A673 (cell line): ENCODE results near the gene AVPR1B.

Source experiments
- CTCF ChIP-seq: fragments of 300-800, 200-600 bp; sonication (generic); conservative IDR thresholded peaks from 2 replicates; pipeline ENCODE4 v1.5.1; 2017; ENCODE audit warnings: low read depth, mild to moderate bottlenecking, antibody characterized with exemption, low read length, moderate library complexity, mixed read lengths
- EZH2 ChIP-seq: fragments of 200-600 bp; sonication (generic); IDR thresholded peaks from 2 replicates; pipeline ENCODE4 v1.6.1; 2017; ENCODE audit warnings: borderline replicate concordance, low read depth, mild to moderate bottlenecking, mixed read lengths, antibody characterized with exemption, low read length; ENCODE audit not compliant: poor library complexity, severe bottlenecking

GRCh38 chr1:206107168-206107544 lies 10.0 kb downstream of the AVPR1B start:
- no peak for TF ChIP-seq CTCF
- TF ChIP-seq EZH2: no peak
